Endodermal cell (in vitro differentiated cells): Measurements from ENCODE around the gene ATP8B4. TPM values are rescaled to one million over a fixed set of nuclear protein-coding genes. Genes with fewer than 3 reads are reported as not detected.

Experiments
- DNase-seq: peaks from one replicate; pipeline ENCODE4 v3.0.0-alpha.2; 2017
- H3K27ac ChIP-seq: 2 replicates; pipeline ENCODE4 v1.5.1; 2013; ENCODE audit warnings: mild to moderate bottlenecking, low read depth, low read length, moderate library complexity
- H3K27me3 ChIP-seq: 2 replicates; pipeline ENCODE4 v1.6.1; 2013; ENCODE audit warnings: mild to moderate bottlenecking, low read length, moderate library complexity; ENCODE audit not compliant: insufficient read depth, control insufficient read depth, poor library complexity, severe bottlenecking
- H3K36me3 ChIP-seq: 2 replicates; pipeline ENCODE4 v1.7.0; 2013; ENCODE audit warnings: mild to moderate bottlenecking, low read length, moderate library complexity; ENCODE audit not compliant: control insufficient read depth, insufficient read depth
- H3K4me1 ChIP-seq: one replicate; pipeline ENCODE4 v1.7.0; 2013; ENCODE audit warnings: low read length; ENCODE audit not compliant: control insufficient read depth, insufficient read depth
- H3K4me3 ChIP-seq: 2 replicates; pipeline ENCODE4 v1.5.1; 2013; ENCODE audit warnings: mild to moderate bottlenecking, low read length, moderate library complexity
- H3K9ac ChIP-seq: 2 replicates; pipeline ENCODE4 v1.6.1; 2013; ENCODE audit warnings: mild to moderate bottlenecking, low read length, moderate library complexity; ENCODE audit not compliant: poor library complexity, severe bottlenecking; ENCODE audit errors: extremely low read depth
- H3K9me3 ChIP-seq: 2 replicates; pipeline ENCODE4 v1.6.1; 2013; ENCODE audit warnings: mild to moderate bottlenecking, low read length, moderate library complexity; ENCODE audit not compliant: control insufficient read depth
- H3K27ac Mint-ChIP-seq: 2 replicates; pipeline ENCODE4 v1.8.0; 2020; ENCODE audit warnings: mixed read lengths
- H3K27me3 Mint-ChIP-seq: 2 replicates; pipeline ENCODE4 v1.8.0; 2021; ENCODE audit warnings: mild to moderate bottlenecking, mixed read lengths; ENCODE audit not compliant: insufficient read depth
- H3K36me3 Mint-ChIP-seq: 2 replicates; pipeline ENCODE4 v1.8.0; 2020; ENCODE audit warnings: low read depth, mixed read lengths
- H3K4me1 Mint-ChIP-seq: 2 replicates; pipeline ENCODE4 v1.8.0; 2020; ENCODE audit warnings: mixed read lengths
- H3K4me3 Mint-ChIP-seq: 2 replicates; pipeline ENCODE4 v1.8.0; 2020; ENCODE audit warnings: mild to moderate bottlenecking, moderate library complexity, mixed read lengths
- H3K9me3 Mint-ChIP-seq: 2 replicates; pipeline ENCODE4 v1.8.0; 2020; ENCODE audit warnings: mild to moderate bottlenecking, mixed read lengths
- WGBS, 2 experiments: methylation state at CpG; one replicate each; pipeline versions ENCODE4 v1.1.5 to v1.1.7; 2013; ENCODE audit warnings: missing lambda C conversion rate in 2 of 2, mixed read lengths in 1 of 2; ENCODE audit not compliant: insufficient coverage in 1 of 2, insufficient read length in 1 of 2; 5-methylcytosine and 5-hydroxymethylcytosine counted together
- total RNA-seq, 2 donors: library from RNA; stranded (reverse); fragmentation: NEBNext Ultra II Directional in 1 of 2; extraction: Animal tissue kit (Norgen Biotek cat#: 25700) in 1 of 2; gene quantifications; 2 replicates in 1 of 2; 3 replicates in 1 of 2; pipeline ENCODE4 v1.2.1, GENCODE V29; 2021
- TF ChIP-seq, protein P1 (sequence below): fragments of 200-600 bp; sonication (generic); conservative IDR thresholded peaks from 2 replicates; pipeline ENCODE4 v1.5.0; 2021; ENCODE audit warnings: antibody characterized with exemption, mild to moderate bottlenecking

ATP8B4 gene
- total RNA-seq, 2 donors from 2014 or later: 0.64 to 0.95 TPM

DNA sequence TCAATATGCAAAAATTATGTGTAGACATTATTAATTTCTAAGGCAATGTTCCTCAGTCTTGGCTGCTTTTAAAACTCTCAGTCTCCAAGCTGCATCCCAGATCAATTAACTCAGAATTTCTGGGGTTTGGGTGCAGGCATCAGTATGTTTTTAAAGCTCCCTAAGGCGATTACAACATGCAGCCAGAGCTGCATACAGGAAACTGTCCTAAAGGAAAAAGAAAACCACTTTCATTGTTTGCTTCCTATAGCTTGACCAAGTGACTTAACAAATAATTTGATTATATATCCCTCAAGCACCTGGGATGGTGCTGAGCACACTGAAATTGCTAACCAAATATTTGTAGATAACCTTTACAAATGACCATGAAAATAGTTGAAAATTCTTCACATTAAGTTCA, 303.5 kb downstream of the ATP8B4 start:
- Mint-ChIP-seq H3K27ac (no peak overlapping the region), H3K27me3 (no peaks in the 10 kb centered on the region), H3K36me3 (no peaks in the 10 kb centered on the region), H3K4me1 (no peaks in the 10 kb centered on the region), H3K9me3 (no peaks in the 10 kb centered on the region), H3K4me3 (no peak overlapping the region)
- TF ChIP-seq, protein P1, sequence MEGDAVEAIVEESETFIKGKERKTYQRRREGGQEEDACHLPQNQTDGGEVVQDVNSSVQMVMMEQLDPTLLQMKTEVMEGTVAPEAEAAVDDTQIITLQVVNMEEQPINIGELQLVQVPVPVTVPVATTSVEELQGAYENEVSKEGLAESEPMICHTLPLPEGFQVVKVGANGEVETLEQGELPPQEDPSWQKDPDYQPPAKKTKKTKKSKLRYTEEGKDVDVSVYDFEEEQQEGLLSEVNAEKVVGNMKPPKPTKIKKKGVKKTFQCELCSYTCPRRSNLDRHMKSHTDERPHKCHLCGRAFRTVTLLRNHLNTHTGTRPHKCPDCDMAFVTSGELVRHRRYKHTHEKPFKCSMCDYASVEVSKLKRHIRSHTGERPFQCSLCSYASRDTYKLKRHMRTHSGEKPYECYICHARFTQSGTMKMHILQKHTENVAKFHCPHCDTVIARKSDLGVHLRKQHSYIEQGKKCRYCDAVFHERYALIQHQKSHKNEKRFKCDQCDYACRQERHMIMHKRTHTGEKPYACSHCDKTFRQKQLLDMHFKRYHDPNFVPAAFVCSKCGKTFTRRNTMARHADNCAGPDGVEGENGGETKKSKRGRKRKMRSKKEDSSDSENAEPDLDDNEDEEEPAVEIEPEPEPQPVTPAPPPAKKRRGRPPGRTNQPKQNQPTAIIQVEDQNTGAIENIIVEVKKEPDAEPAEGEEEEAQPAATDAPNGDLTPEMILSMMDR: no peak
- Histone ChIP-seq H3K36me3 (no peaks in the 10 kb centered on the region), H3K4me1 (no peaks in the 10 kb centered on the region), H3K9ac (no peak overlapping the region), H3K27me3 (no peaks in the 10 kb centered on the region), H3K27ac (no peak overlapping the region), H3K4me3 (no peak overlapping the region), H3K9me3 (no peaks in the 10 kb centered on the region)
- no peak for DNase-seq
- 94 to 100% methylated on average over 1 of the region's 1 CpG for WGBS, 2 experiments

DNA sequence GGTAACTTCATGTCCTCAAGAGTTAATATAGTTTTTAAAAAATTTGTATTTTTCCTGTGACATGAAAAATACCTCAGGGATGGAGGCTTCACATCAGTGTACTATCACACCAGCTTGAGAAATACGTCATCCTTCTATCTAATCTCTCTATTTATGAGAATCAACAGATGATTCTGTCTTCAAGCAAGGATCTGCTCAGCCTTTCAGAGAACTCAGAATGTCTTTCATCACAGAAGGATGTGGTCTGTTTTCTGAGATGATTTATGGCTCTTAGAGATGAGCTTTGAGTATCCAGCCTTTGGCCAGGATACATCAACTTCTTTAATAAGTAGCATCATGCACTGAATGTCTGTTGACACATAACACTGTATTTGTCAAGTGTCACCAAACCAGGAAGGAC, 304.3 kb downstream of the ATP8B4 start:
- DNase-seq: no peak
- H3K4me1 ChIP-seq: peaks cover 2% of the 10 kb centered on the region
- H3K36me3 ChIP-seq: no peaks in the 10 kb centered on the region
- H3K27ac ChIP-seq: no peak overlapping the region
- no peaks in the 10 kb centered on the region for H3K4me1 Mint-ChIP-seq
- H3K4me3 Mint-ChIP-seq: no peak overlapping the region
- no peaks in the 10 kb centered on the region for H3K9me3 ChIP-seq
- H3K36me3 Mint-ChIP-seq: no peaks in the 10 kb centered on the region
- 71 to 86% methylated on average over 1 of the region's 1 CpG for WGBS, 2 experiments
- no peak overlapping the region for H3K4me3 ChIP-seq
- H3K9ac ChIP-seq: no peak overlapping the region
- no peaks in the 10 kb centered on the region for H3K27me3 Mint-ChIP-seq
- H3K27me3 ChIP-seq: no peaks in the 10 kb centered on the region
- TF ChIP-seq, protein P1: no peak
- no peak overlapping the region for H3K27ac Mint-ChIP-seq
- H3K9me3 Mint-ChIP-seq: no peaks in the 10 kb centered on the region

DNA sequence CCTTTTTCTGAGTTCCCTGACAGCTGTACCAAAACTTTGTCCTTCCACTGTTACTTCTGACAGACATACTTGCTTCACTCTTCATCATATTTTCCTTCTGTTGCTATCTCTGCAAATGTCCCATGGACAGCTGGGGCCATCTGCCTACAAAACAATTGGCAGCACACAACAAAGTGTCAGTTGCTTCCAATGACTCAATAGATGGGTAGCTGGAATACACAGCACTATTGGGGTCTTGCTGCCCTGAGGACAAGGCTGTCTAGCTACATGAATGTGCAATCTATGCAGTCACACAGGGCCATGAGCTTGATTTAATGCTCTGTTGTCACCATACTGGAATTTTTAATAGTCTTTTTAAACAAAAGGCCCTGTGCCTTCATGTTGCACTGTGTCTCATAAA, 305.4 kb downstream of the ATP8B4 start:
- Histone ChIP-seq H3K27ac (no peak overlapping the region), H3K36me3 (no peaks in the 10 kb centered on the region), H3K27me3 (no peaks in the 10 kb centered on the region), H3K9ac (no peak overlapping the region), H3K4me3 (no peak overlapping the region), H3K9me3 (no peaks in the 10 kb centered on the region), H3K4me1 (peaks cover 2% of the 10 kb centered on the region)
- Mint-ChIP-seq H3K4me3 (no peak overlapping the region), H3K36me3 (no peaks in the 10 kb centered on the region), H3K9me3 (no peaks in the 10 kb centered on the region), H3K4me1 (peaks cover 5% of the 10 kb centered on the region), H3K27ac (no peak overlapping the region), H3K27me3 (no peaks in the 10 kb centered on the region)
- DNase-seq: no peak
- TF ChIP-seq, protein P1: no peak
